Right lobe of liver (tissue), 6 donors: Measurements from ENCODE around the gene B4GALT1. TPM values are rescaled to one million over a fixed set of nuclear protein-coding genes. Genes with fewer than 3 reads are reported as not detected.
"Not testable (repeated sequence)": the region's sequence is repeated elsewhere in the genome, so short reads cannot be mapped to it uniquely, and the experiment has no call there.

ENCODE experiments used
- ATAC-seq, 4 donors: fragments of 200-7000 bp; cut with Tn5 transposase; one replicate each; pipeline ENCODE4 v1.9.1; 2020; ENCODE audit warnings: mild to moderate bottlenecking in 4 of 4, moderate library complexity in 4 of 4
- DNase-seq, 3 donors: peaks; one replicate each; pipeline ENCODE4 v3.0.0-alpha.2; 2020
- H3K27ac ChIP-seq, 3 donors: fragments of 200-600 bp; one replicate each; pipeline ENCODE4 v1.8.0; 2022
- H3K27me3 ChIP-seq, 2 donors: fragments of 200-600 bp; one replicate each; pipeline ENCODE4 v1.8.0; 2022
- H3K36me3 ChIP-seq, 4 donors: fragments of 200-600 bp; sonication (generic) in 1 of 4; one replicate each; pipeline versions ENCODE4 v1.5.1 to v1.8.0; 2017 to 2022; ENCODE audit warnings: control low read depth in 1 of 4
- H3K4me1 ChIP-seq, 4 donors: fragments of 200-600 bp; sonication (generic) in 1 of 4; one replicate each; pipeline versions ENCODE4 v1.5.1 to v1.8.0; 2017 to 2022; ENCODE audit warnings: control low read depth in 1 of 4
- H3K4me3 ChIP-seq, 3 donors: fragments of 200-600 bp; one replicate each; pipeline ENCODE4 v1.8.0; 2022
- H3K9me3 ChIP-seq, 4 donors: fragments of 200-600 bp; sonication (generic) in 1 of 4; one replicate each; pipeline versions ENCODE4 v1.5.1 to v1.8.0; 2017 to 2022; ENCODE audit warnings: control low read depth in 1 of 4
- POLR2A ChIP-seq: fragments of 450-650 bp; IDR thresholded peaks from one replicate; pipeline ENCODE4 v1.6.1; 2017; ENCODE audit warnings: antibody characterized with exemption, mild to moderate bottlenecking
- WGBS: methylation state at CpG from one replicate; pipeline ENCODE4 v1.1.6; 2018; ENCODE audit warnings: low coverage, low lambda C conversion rate; ENCODE audit not compliant: insufficient coverage; ENCODE audit errors: missing lambda C conversion rate; 5-methylcytosine and 5-hydroxymethylcytosine counted together
- intact Hi-C, 2 donors: fragments of 100-400 bp; cut with DNase I; formaldehyde crosslinking; loops; one replicate each; pipeline versions ENCODE4 v1.11.2 to v1.14.1; 2022
- total RNA-seq, 6 experiments: library from RNA; depleted of rRNA in 2 of 6; stranded (reverse); fragments of >200 nt in 2 of 6; fragmentation: NEBNext Ultra II Directional in 3 of 6; extraction: Animal tissue kit (Norgen Biotek cat#: 25700) in 3 of 6; gene quantifications; one replicate each; pipeline versions ENCODE4 v1.1.0 to v1.2.4, GENCODE V29; 2016 to 2023
- TF ChIP-seq, protein P1 (sequence below), 4 donors: fragments of 200-600 bp in 3 of 4; fragments of 450-650 bp in 1 of 4; IDR thresholded peaks; one replicate each; pipeline versions ENCODE4 v1.5.1 to v1.8.0; 2016 to 2022; ENCODE audit warnings: antibody characterized with exemption in 4 of 4, mild to moderate bottlenecking in 2 of 4
- donor health status: DM: no; HTN: yes; CAD: no.
- donor health status: DM: no; HTN: no; CAD: no.
- donor health status: DM: no; HTN: no; CAD: no.
- donor health status: DM: no; HTN: yes; CAD: no.
- donor health status: DM: no; HTN: yes; CAD: no.

B4GALT1 gene
- total RNA-seq, 6 experiments from 2014 or later = 48.5 to 145 (median 79.5) TPM

DNA sequence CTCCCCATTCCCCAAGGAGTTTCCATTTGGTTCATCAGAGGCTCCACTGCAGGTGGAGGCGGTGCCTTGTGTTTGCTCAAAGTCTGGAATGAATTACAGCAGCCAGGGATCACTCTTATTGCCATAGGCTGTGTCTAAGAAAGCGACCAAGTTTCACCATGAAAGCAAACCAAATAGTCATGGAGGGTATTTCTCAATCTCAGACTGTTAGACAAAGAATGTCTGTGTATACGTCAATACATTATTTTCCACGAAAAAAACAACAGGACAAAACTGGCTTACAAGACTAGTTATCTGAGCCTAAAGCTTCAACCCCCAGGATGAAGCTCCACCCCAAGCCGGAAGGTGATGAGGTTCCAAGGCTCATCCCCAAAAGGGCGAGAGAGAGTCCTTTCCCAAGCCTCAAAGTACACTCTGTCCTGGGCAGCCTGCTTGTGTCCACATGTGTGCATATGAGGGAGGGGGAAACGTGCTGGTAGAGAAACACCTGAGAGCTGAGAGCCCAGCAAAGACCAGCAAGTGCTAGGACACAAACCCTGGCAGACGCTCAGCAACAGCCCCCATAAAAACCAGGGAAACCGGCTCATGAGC lies 4.3 kb downstream of the B4GALT1 start:
- peaks cover 2 to 67% (median 31%) of the 10 kb centered on the region in 4 donors for H3K4me1 ChIP-seq
- peak in 2 of 3 donors; percentile 79 to 92 for DNase-seq
- TF ChIP-seq POLR2A = peak; percentile 50
- TF ChIP-seq, protein P1, sequence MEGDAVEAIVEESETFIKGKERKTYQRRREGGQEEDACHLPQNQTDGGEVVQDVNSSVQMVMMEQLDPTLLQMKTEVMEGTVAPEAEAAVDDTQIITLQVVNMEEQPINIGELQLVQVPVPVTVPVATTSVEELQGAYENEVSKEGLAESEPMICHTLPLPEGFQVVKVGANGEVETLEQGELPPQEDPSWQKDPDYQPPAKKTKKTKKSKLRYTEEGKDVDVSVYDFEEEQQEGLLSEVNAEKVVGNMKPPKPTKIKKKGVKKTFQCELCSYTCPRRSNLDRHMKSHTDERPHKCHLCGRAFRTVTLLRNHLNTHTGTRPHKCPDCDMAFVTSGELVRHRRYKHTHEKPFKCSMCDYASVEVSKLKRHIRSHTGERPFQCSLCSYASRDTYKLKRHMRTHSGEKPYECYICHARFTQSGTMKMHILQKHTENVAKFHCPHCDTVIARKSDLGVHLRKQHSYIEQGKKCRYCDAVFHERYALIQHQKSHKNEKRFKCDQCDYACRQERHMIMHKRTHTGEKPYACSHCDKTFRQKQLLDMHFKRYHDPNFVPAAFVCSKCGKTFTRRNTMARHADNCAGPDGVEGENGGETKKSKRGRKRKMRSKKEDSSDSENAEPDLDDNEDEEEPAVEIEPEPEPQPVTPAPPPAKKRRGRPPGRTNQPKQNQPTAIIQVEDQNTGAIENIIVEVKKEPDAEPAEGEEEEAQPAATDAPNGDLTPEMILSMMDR (IDR thresholded peaks at IDR 0.05) = no peak
- 5% methylated on average over 5 of the region's 9 CpGs for WGBS
- ATAC-seq = peak in 3 of 4 donors; percentile 8 to 42 (median 30)
- no peaks in the 10 kb centered on the region for H3K27me3 ChIP-seq
- no peaks in the 10 kb centered on the region for H3K36me3 ChIP-seq
- intact Hi-C loops = loop anchor here in 1 of 2 donors (10.0 kb wide), 1 partner anchor 78 kb away; no protein-coding TSS in a partner anchor
- peak overlapping the region; percentile 98 to 99 (median 99) for H3K27ac ChIP-seq
- peak overlapping the region in 2 of 3 donors; percentile 88 to 95 for H3K4me3 ChIP-seq
- H3K9me3 ChIP-seq = no peaks in the 10 kb centered on the region

DNA sequence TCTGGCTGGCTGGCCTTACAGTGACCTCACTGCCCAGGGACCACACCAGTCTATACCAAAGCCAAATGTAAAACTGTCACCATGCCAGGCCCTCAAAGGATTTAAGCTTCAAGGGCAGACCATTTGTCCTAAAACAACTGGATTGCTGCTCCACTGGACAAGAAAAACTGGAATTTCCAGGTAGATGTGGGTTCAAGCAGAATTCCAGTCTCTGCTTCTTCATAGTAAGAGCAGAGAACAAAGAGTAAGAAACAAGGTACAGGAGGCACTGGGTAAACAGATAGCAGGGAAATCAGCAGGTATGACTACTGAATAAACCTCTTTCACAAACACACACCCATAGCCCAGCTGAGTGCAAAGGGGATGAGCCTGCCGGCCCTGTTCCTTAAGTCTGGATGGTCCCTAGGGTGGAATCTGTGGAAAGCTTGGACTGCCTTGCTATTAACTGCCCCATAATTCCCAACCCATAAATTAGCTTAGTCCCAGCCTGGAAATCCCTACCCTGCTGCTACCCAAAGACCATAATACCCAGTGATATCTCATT lies 5.5 kb downstream of the B4GALT1 start:
- Histone ChIP-seq H3K4me3 (peak overlapping the region in 2 of 3 donors; percentile 88 to 95), H3K36me3 (no peaks in the 10 kb centered on the region), H3K4me1 (peaks cover 2 to 72% (median 34%) of the 10 kb centered on the region in 4 donors), H3K9me3 (no peaks in the 10 kb centered on the region), H3K27me3 (no peaks in the 10 kb centered on the region), H3K27ac (peak overlapping the region; percentile 98 to 99 (median 99))
- intact Hi-C loops = loop anchor here in 1 of 2 donors (10.0 kb wide), 1 partner anchor 77 kb away; no protein-coding TSS in a partner anchor
- WGBS = no CpG with 5 or more reads among the region's 1 CpG
- DNase-seq = no peak
- no peak for TF ChIP-seq POLR2A
- TF ChIP-seq, protein P1 (IDR thresholded peaks at IDR 0.05) = no peak
- ATAC-seq = no peak

DNA sequence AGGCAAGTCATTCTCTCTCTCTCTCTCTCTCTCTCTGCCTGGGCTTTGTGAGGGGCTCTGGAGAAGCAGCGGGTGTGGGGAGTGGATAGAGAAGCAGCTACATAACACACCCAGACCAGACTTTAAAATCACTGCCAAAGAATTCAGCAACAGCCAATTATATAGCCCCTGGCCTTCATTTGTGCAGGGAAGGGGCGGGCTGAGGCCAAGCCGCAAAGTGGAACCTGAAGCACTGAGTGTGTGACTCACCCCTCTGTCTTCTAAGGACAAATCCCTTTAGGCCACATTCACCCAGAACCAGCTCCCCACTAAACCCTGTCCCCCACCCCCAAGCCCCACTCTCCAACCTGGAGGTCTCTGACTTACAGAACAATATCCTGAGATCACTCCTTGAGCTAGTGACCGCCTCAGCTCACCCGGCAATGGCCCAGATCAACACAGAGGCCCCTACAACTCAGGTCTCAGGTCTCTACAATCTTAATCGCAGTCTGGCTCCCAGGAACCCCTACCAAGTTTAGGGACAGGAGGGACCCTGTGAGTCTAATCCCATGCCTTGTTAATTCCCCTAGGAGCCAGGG lies 6.0 kb downstream of the B4GALT1 start:
- Histone ChIP-seq H3K9me3 (no peaks in the 10 kb centered on the region), H3K4me3 (no peak overlapping the region), H3K36me3 (no peaks in the 10 kb centered on the region), H3K4me1 (peaks cover 2 to 73% (median 34%) of the 10 kb centered on the region in 4 donors), H3K27ac (peak overlapping the region; percentile 98 to 99 (median 99)), H3K27me3 (no peaks in the 10 kb centered on the region)
- WGBS = 22% methylated on average over 3 of the region's 6 CpGs
- DNase-seq (peak in 1 of 3 donors; percentile 56), ATAC-seq (peak in 1 of 4 donors; percentile 5)
- intact Hi-C loops = loop anchor here in 1 of 2 donors (10.0 kb wide), 1 partner anchor 76 kb away; no protein-coding TSS in a partner anchor
- TF ChIP-seq, protein P1 (IDR thresholded peaks at IDR 0.05) = no peak
- peak; percentile 38 for TF ChIP-seq POLR2A

DNA sequence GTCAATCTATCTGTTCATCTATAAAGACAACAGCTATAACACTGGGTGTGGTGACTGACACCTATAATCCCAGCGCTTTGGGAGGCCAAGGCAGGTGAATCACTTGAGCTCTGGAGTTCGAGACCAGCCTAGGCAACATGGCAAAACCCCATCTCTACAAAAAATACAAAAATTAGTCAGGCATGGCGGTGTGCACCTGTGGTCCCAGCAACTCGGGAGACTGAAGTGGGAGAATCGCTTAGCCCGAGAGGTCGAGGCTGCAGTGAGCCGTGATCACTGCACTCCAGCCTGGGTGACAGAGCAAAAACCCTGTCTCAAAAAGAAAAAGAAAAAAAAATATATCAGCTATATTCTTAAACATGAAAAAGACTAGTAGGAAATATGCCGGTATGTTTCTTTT lies 6.7 kb downstream of the B4GALT1 start:
- not testable (repeated sequence) for ATAC-seq, H3K9me3 ChIP-seq, H3K36me3 ChIP-seq, DNase-seq, H3K27me3 ChIP-seq, H3K4me3 ChIP-seq
- intact Hi-C loops = loop anchor here in 1 of 2 donors (10.0 kb wide), 1 partner anchor 76 kb away; no protein-coding TSS in a partner anchor
- Histone ChIP-seq H3K4me1 (peaks cover 2 to 79% (median 34%) of the 10 kb centered on the region in 4 donors), H3K27ac (peak overlapping the region; percentile 98 to 99 (median 99))
- 75% methylated on average over 8 of the region's 9 CpGs for WGBS

DNA sequence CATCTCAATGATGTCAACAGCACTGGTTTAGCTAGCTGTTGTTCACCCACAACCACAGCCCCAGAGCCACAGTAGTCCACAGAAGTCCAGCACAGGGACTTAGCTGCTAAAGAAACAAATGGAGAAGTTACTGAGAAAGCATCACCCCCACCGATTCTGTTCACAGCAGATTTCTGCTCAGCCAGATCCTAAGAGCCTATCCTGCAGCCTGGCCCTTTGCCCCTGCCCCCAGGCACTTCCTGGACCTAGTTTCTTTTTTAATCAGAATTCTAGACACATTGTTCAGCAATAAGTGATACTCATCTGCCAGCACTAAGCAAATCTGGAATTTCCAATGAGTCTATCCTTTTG lies 7.4 kb downstream of the B4GALT1 start:
- DNase-seq (peak in 2 of 3 donors; percentile 50 to 66), ATAC-seq (peak; percentile 2 to 11 (median 6))
- intact Hi-C loops = loop anchor here in 1 of 2 donors (10.0 kb wide), 1 partner anchor 75 kb away; no protein-coding TSS in a partner anchor
- Histone ChIP-seq H3K4me1 (peaks cover 2 to 86% (median 36%) of the 10 kb centered on the region in 4 donors), H3K27me3 (no peaks in the 10 kb centered on the region), H3K36me3 (no peaks in the 10 kb centered on the region), H3K9me3 (no peaks in the 10 kb centered on the region), H3K4me3 (no peak overlapping the region), H3K27ac (peak overlapping the region; percentile 71 to 99 (median 99))
- no CpG with 5 or more reads among the region's 1 CpG for WGBS
- TF ChIP-seq POLR2A = peak; percentile 42
- TF ChIP-seq, protein P1 (IDR thresholded peaks at IDR 0.05) = no peak
